Glutamatergic neuron (in vitro differentiated cells): ENCODE data around the gene UBE2E1. TPM values are rescaled to one million over a fixed set of nuclear protein-coding genes. Genes with fewer than 3 reads are reported as not detected.

Experiments
- DNase-seq: peaks from one replicate; pipeline ENCODE4 v3.0.0; 2022
- H3K27ac Mint-ChIP-seq: one replicate; pipeline ENCODE4 v1.8.0; 2020; ENCODE audit warnings: mild to moderate bottlenecking, mixed read lengths, inconsistent platforms; ENCODE audit not compliant: unreplicated experiment
- H3K27me3 Mint-ChIP-seq: one replicate; pipeline ENCODE4 v1.8.0; 2020; ENCODE audit warnings: mild to moderate bottlenecking, moderate library complexity, mixed read lengths, inconsistent platforms; ENCODE audit not compliant: unreplicated experiment
- H3K36me3 Mint-ChIP-seq: one replicate; pipeline ENCODE4 v1.8.0; 2020; ENCODE audit warnings: mild to moderate bottlenecking, mixed read lengths, inconsistent platforms; ENCODE audit not compliant: unreplicated experiment
- H3K4me1 Mint-ChIP-seq: one replicate; pipeline ENCODE4 v1.8.0; 2020; ENCODE audit warnings: mild to moderate bottlenecking, low read depth, mixed read lengths, inconsistent platforms; ENCODE audit not compliant: unreplicated experiment
- H3K4me3 Mint-ChIP-seq: one replicate; pipeline ENCODE4 v1.8.0; 2020; ENCODE audit warnings: mild to moderate bottlenecking, mixed read lengths, inconsistent platforms; ENCODE audit not compliant: unreplicated experiment
- H3K9me3 Mint-ChIP-seq: one replicate; pipeline ENCODE4 v1.8.0; 2020; ENCODE audit warnings: mild to moderate bottlenecking, moderate library complexity, mixed read lengths, inconsistent platforms; ENCODE audit not compliant: unreplicated experiment
- CTCF ChIP-seq: fragments of 200-600 bp; sonication (generic); IDR thresholded peaks from one replicate; pipeline ENCODE4 v1.5.0; 2021; ENCODE audit not compliant: partially characterized antibody, unreplicated experiment
- total RNA-seq: library from RNA; stranded (reverse); fragmentation: NEBNext Ultra II Directional; extraction: Animal tissue kit (Norgen Biotek cat#: 25700); gene quantifications from one replicate; pipeline ENCODE4 v1.2.1, GENCODE V29; 2021; ENCODE audit not compliant: unreplicated experiment

UBE2E1 gene
- total RNA-seq, 1 donor from 2014 or later, result 74.2 TPM

GRCh38 chr3:23760871-23761373, 44.8 kb upstream of the UBE2E1 start:
- DNase-seq, result no peak
- H3K27ac Mint-ChIP-seq, result no peak overlapping the region

GRCh38 chr3:23761440-23761896, 44.3 kb upstream of the UBE2E1 start:
- Mint-ChIP-seq H3K27me3 (no peaks in the 10 kb centered on the region), H3K36me3 (no peaks in the 10 kb centered on the region), H3K9me3 (peaks cover 3% of the 10 kb centered on the region), H3K4me1 (peaks cover 11% of the 10 kb centered on the region), H3K27ac (no peak overlapping the region), H3K4me3 (no peak overlapping the region)
- no peak for DNase-seq
- TF ChIP-seq CTCF, result no peak

More at GRCh38 chr3:23760871-23761373, 44.8 kb upstream of the UBE2E1 start:
- H3K36me3 Mint-ChIP-seq, result no peaks in the 10 kb centered on the region
- no peak for TF ChIP-seq CTCF
- H3K9me3 Mint-ChIP-seq, result peaks cover 3% of the 10 kb centered on the region
- H3K4me1 Mint-ChIP-seq, result peaks cover 11% of the 10 kb centered on the region
- H3K27me3 Mint-ChIP-seq, result no peaks in the 10 kb centered on the region
- no peak overlapping the region for H3K4me3 Mint-ChIP-seq

DNA sequence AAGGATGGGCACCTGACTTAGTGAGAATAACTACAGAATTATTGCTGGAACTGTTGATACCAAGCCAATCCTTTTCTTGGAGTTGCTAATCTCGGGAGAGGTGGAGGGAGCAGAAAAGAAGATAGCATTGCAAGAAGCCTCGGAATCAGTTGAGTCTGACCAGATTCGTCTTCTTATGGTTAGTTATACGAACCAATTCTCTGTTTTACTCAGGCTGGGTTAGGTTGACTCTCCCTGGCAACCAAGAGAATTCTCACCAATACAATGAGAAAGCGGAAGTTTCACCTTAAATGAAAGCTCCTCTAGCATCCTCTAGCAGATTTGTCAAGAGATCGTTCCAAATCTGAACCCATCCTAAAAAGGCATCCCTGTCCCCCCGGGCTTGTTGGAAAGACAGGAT, 43.5 kb upstream of the UBE2E1 start:
- TF ChIP-seq CTCF, result no peak
- Mint-ChIP-seq H3K4me1 (peaks cover 11% of the 10 kb centered on the region), H3K9me3 (peaks cover 3% of the 10 kb centered on the region), H3K36me3 (no peaks in the 10 kb centered on the region), H3K27me3 (no peaks in the 10 kb centered on the region), H3K27ac (no peak overlapping the region), H3K4me3 (no peak overlapping the region)
- no peak for DNase-seq

GRCh38 chr3:23762759-23763477, 42.8 kb upstream of the UBE2E1 start:
- H3K4me3 Mint-ChIP-seq, result no peak overlapping the region
- no peaks in the 10 kb centered on the region for H3K36me3 Mint-ChIP-seq
- no peaks in the 10 kb centered on the region for H3K27me3 Mint-ChIP-seq
- H3K9me3 Mint-ChIP-seq, result peaks cover 3% of the 10 kb centered on the region
- TF ChIP-seq CTCF, result no peak
- peak overlapping the region; percentile 33 for H3K27ac Mint-ChIP-seq
- peaks cover 11% of the 10 kb centered on the region for H3K4me1 Mint-ChIP-seq
- DNase-seq, result peak; percentile 47

GRCh38 chr3:23764407-23764806, 41.3 kb upstream of the UBE2E1 start:
- Mint-ChIP-seq H3K9me3 (peaks cover 3% of the 10 kb centered on the region), H3K36me3 (no peaks in the 10 kb centered on the region), H3K27ac (no peak overlapping the region), H3K27me3 (no peaks in the 10 kb centered on the region), H3K4me1 (peaks cover 11% of the 10 kb centered on the region), H3K4me3 (no peak overlapping the region)
- no peak for DNase-seq
- TF ChIP-seq CTCF, result no peak
